ENCODE results near the gene GNG7.
"Not testable (repeated sequence)": the region's sequence is repeated elsewhere in the genome, so short reads cannot be mapped to it uniquely, and the experiment has no call there.

GRCh38 chr19:2563546-2563945, 138.9 kb downstream of the GNG7 start:
- not testable (repeated sequence) for TF ChIP-seq POLR2AphosphoS5, CTCF, POLR2A, EP300 (IDR thresholded peaks at IDR 0.05)
